NCI-H128 (cell line): ENCODE results near the gene HRH2.
"Not testable (repeated sequence)": the region's sequence is repeated elsewhere in the genome, so short reads cannot be mapped to it uniquely, and the experiment has no call there.

Experiments used
- DNase-seq: peaks from one replicate; lab custom pipeline; 2025; ENCODE audit not compliant: unreplicated experiment; lab: John Stamatoyannopoulos, UW

Gene HRH2

GRCh38 chr5:175738126-175738525 is 80.3 kb downstream of the HRH2 start:
- no peak for DNase-seq

GRCh38 chr5:175738602-175739133 is 80.8 kb downstream of the HRH2 start:
- no peak for DNase-seq

GRCh38 chr5:175740014-175740413 is 82.1 kb downstream of the HRH2 start:
- no peak for DNase-seq

- DNase-seq: no peak
Measured at GRCh38 chr5:175741556-175741955, 83.7 kb downstream of the HRH2 start.

- no peak for DNase-seq
Measured at GRCh38 chr5:175742290-175742994, 84.6 kb downstream of the HRH2 start.

GRCh38 chr5:175743676-175744210 is 85.9 kb downstream of the HRH2 start:
- no peak for DNase-seq

- no peak for DNase-seq
Measured at GRCh38 chr5:175745210-175745609, 87.3 kb downstream of the HRH2 start.

GRCh38 chr5:175746851-175747250 is 89.0 kb downstream of the HRH2 start:
- DNase-seq: no peak

GRCh38 chr5:175747539-175748060 is 89.7 kb downstream of the HRH2 start:
- DNase-seq: no peak

- DNase-seq: no peak
Measured at GRCh38 chr5:175748650-175749049, 90.8 kb downstream of the HRH2 start.

- no peak for DNase-seq
Measured at GRCh38 chr5:175749591-175749990, 91.7 kb downstream of the HRH2 start.

- no peak for DNase-seq
Measured at GRCh38 chr5:175750511-175750931, 92.7 kb downstream of the HRH2 start.

GRCh38 chr5:175751369-175751768 is 93.5 kb downstream of the HRH2 start:
- DNase-seq: no peak

GRCh38 chr5:175752826-175753535 is 95.1 kb downstream of the HRH2 start:
- DNase-seq: no peak

- DNase-seq: no peak
Measured at GRCh38 chr5:175753536-175754402, 95.9 kb downstream of the HRH2 start.

- not testable (repeated sequence) for DNase-seq
Measured at GRCh38 chr5:175759991-175760390, 102.1 kb downstream of the HRH2 start.
